Measurements from ENCODE around the gene HYPK. TPM values are rescaled to one million over a fixed set of nuclear protein-coding genes. Genes with fewer than 3 reads are reported as not detected.

Gene HYPK
- total and polyA plus RNA-seq, 2 of the 8 experiments (the other 6 are each of a cell fraction or from before 2014, with no cell fraction given), result 5.4 to 17.6 TPM

- no peak for TF ChIP-seq RBBP5 (IDR thresholded peaks at IDR 0.05; ENCODE audit: borderline replicate concordance, low read depth, low read length)
- no peak for TF ChIP-seq KDM5A (IDR thresholded peaks at IDR 0.05; ENCODE audit: low read length)
Measured at GRCh38 chr15:43777267-43777914, 23.0 kb upstream of the HYPK start (continued).
